DND-41 (cell line): ENCODE data around the gene CACNB2.
"Not testable (repeated sequence)": the region's sequence is repeated elsewhere in the genome, so short reads cannot be mapped to it uniquely, and the experiment has no call there.

ENCODE experiments used
- ATAC-seq: fragments of 200-7000 bp; cut with Tn5 transposase; 3 replicates; pipeline ENCODE4 v1.9.1; 2021; ENCODE audit warnings: low read depth; ENCODE audit not compliant: insufficient read depth
- DNase-seq: peaks from one replicate; pipeline ENCODE4 v3.0.0-alpha.2; 2020
- H2AFZ ChIP-seq: 2 replicates; pipeline ENCODE4 v1.6.0; 2012; ENCODE audit warnings: low read depth, low read length
- H3K27ac ChIP-seq: 2 replicates; pipeline ENCODE4 v1.5.1; 2012; ENCODE audit warnings: low read length, inconsistent platforms
- H3K27me3 ChIP-seq: fragments of 200-600 bp; sonication (generic); 2 replicates; pipeline ENCODE4 v1.6.0; 2012; ENCODE audit warnings: low read length, mild to moderate bottlenecking, inconsistent platforms; ENCODE audit not compliant: insufficient read depth, poor library complexity
- H3K36me3 ChIP-seq: 2 replicates; pipeline ENCODE4 v1.5.1; 2012; ENCODE audit warnings: low read length, inconsistent platforms; ENCODE audit not compliant: insufficient read depth
- H3K4me1 ChIP-seq: 2 replicates; pipeline ENCODE4 v1.5.1; 2012; ENCODE audit warnings: mild to moderate bottlenecking, low read length; ENCODE audit not compliant: insufficient read depth
- H3K4me2 ChIP-seq: 2 replicates; pipeline ENCODE4 v1.6.0; 2012; ENCODE audit warnings: mild to moderate bottlenecking, moderate library complexity, low read length, inconsistent platforms; ENCODE audit not compliant: insufficient read depth
- H3K4me3 ChIP-seq, 2 experiments: fragments of 200-600 bp in 1 of 2; shearing (Covaris generic) in 1 of 2; 2 replicates each; pipeline ENCODE4 v1.5.1; 2012 to 2016; ENCODE audit warnings: inconsistent platforms in 2 of 2, low read length in 2 of 2, mild to moderate bottlenecking in 2 of 2, low read depth in 1 of 2, moderate library complexity in 1 of 2
- H3K79me2 ChIP-seq: 2 replicates; pipeline ENCODE4 v1.6.0; 2012; ENCODE audit warnings: low read length, inconsistent platforms; ENCODE audit not compliant: insufficient read depth
- H3K9ac ChIP-seq: 2 replicates; pipeline ENCODE4 v1.6.0; 2012; ENCODE audit warnings: low read depth, mild to moderate bottlenecking, inconsistent platforms, low read length, moderate library complexity
- H3K9me3 ChIP-seq: 2 replicates; pipeline ENCODE4 v1.5.1; 2012; ENCODE audit warnings: low read length, moderate library complexity, mild to moderate bottlenecking, inconsistent platforms; ENCODE audit not compliant: insufficient read depth, severe bottlenecking
- H4K20me1 ChIP-seq: 2 replicates; pipeline ENCODE4 v1.6.0; 2012; ENCODE audit warnings: low read length; ENCODE audit not compliant: insufficient read depth
- CTCF ChIP-seq: IDR thresholded peaks from 2 replicates; pipeline ENCODE4 v1.5.1; 2012; ENCODE audit warnings: borderline replicate concordance, low read length, moderate library complexity, mild to moderate bottlenecking; ENCODE audit not compliant: poor library complexity, severe bottlenecking; ENCODE audit errors: extremely low read depth
- EZH2 ChIP-seq: IDR thresholded peaks from 3 replicates; pipeline ENCODE4 v1.6.1; 2012; ENCODE audit warnings: borderline replicate concordance, low read depth, mild to moderate bottlenecking, moderate library complexity, low read length, inconsistent platforms; ENCODE audit not compliant: severe bottlenecking

Gene CACNB2

GRCh38 chr10:18437486-18437885 is 297.3 kb downstream of the CACNB2 start:
- Histone ChIP-seq H3K36me3 (no peaks in the 10 kb centered on the region), H3K27me3 (no peaks in the 10 kb centered on the region), H3K4me3 (no peak overlapping the region), H3K79me2 (no peaks in the 10 kb centered on the region), H3K9ac (no peak overlapping the region), H2AFZ (no peak overlapping the region), H4K20me1 (no peaks in the 10 kb centered on the region), H3K4me2 (no peak overlapping the region), H3K4me1 (no peaks in the 10 kb centered on the region), H3K27ac (no peak overlapping the region), H3K9me3 (no peaks in the 10 kb centered on the region)
- ATAC-seq, result no peak
- TF ChIP-seq EZH2 (no peak), CTCF (no peak)
- no peak for DNase-seq

GRCh38 chr10:18438361-18439126 is 298.3 kb downstream of the CACNB2 start:
- Histone ChIP-seq H4K20me1 (no peaks in the 10 kb centered on the region), H3K4me3 (no peak overlapping the region), H3K9ac (no peak overlapping the region), H3K79me2 (no peaks in the 10 kb centered on the region), H3K4me2 (no peak overlapping the region), H3K9me3 (no peaks in the 10 kb centered on the region), H3K27ac (no peak overlapping the region), H3K27me3 (no peaks in the 10 kb centered on the region), H3K36me3 (no peaks in the 10 kb centered on the region), H3K4me1 (no peaks in the 10 kb centered on the region), H2AFZ (no peak overlapping the region)
- DNase-seq (no peak), ATAC-seq (no peak)
- TF ChIP-seq EZH2 (no peak), CTCF (no peak)

GRCh38 chr10:18439601-18440000 is 299.4 kb downstream of the CACNB2 start:
- Histone ChIP-seq H3K27ac (no peak overlapping the region), H3K79me2 (no peaks in the 10 kb centered on the region), H4K20me1 (no peaks in the 10 kb centered on the region), H3K9ac (no peak overlapping the region), H3K9me3 (no peaks in the 10 kb centered on the region), H2AFZ (no peak overlapping the region), H3K36me3 (no peaks in the 10 kb centered on the region), H3K4me3 (no peak overlapping the region), H3K4me2 (no peak overlapping the region), H3K4me1 (no peaks in the 10 kb centered on the region), H3K27me3 (no peaks in the 10 kb centered on the region)
- TF ChIP-seq EZH2 (no peak), CTCF (no peak)
- no peak for DNase-seq
- ATAC-seq, result no peak

- not testable (repeated sequence) for DNase-seq, H3K4me3 ChIP-seq, H3K36me3 ChIP-seq, H3K4me2 ChIP-seq, H3K9me3 ChIP-seq, ATAC-seq, H3K9ac ChIP-seq, H4K20me1 ChIP-seq, H3K27me3 ChIP-seq, H3K79me2 ChIP-seq, H3K27ac ChIP-seq, H2AFZ ChIP-seq, H3K4me1 ChIP-seq
Measured at GRCh38 chr10:18445635-18446034, 305.4 kb downstream of the CACNB2 start.
